Kidney (tissue), 14 donors: ENCODE measurements around the gene WNT5B. TPM values are rescaled to one million over a fixed set of nuclear protein-coding genes. Genes with fewer than 3 reads are reported as not detected.

ENCODE experiments used
- DNase-seq, 5 donors: peaks; one replicate each; pipeline ENCODE4 v3.0.0-alpha.2; 2013 to 2020
- FAIRE-seq: peaks from 2 replicates; lab custom pipeline; 2012; peaks lifted over from hg19 to GRCh38; lab: Jason Lieb, UNC
- H3K27ac ChIP-seq, 2 donors: one replicate each; pipeline ENCODE4 v1.7.0; 2013; ENCODE audit warnings: low read depth in 2 of 2, low read length in 2 of 2, inconsistent platforms in 1 of 2
- H3K27me3 ChIP-seq: one replicate; pipeline ENCODE4 v1.7.1; 2013; ENCODE audit warnings: low read length, inconsistent platforms; ENCODE audit not compliant: control insufficient read depth, insufficient read depth
- H3K36me3 ChIP-seq, 3 donors: one replicate each; pipeline versions ENCODE4 v1.7.0 to v1.7.1; 2013; ENCODE audit warnings: low read length in 3 of 3, control low read depth in 1 of 3, inconsistent platforms in 1 of 3; ENCODE audit not compliant: insufficient read depth in 3 of 3, control insufficient read depth in 2 of 3
- H3K4me1 ChIP-seq, 3 donors: one replicate each; pipeline versions ENCODE4 v1.7.0 to v1.7.1; 2013; ENCODE audit warnings: low read length in 3 of 3, inconsistent platforms in 1 of 3, low read depth in 1 of 3; ENCODE audit not compliant: control insufficient read depth in 2 of 3, insufficient read depth in 2 of 3
- H3K4me3 ChIP-seq, 3 donors: one replicate each; pipeline versions ENCODE4 v1.7.0 to v1.8.1; 2013; ENCODE audit warnings: low read length in 3 of 3, control low read depth in 1 of 3, inconsistent platforms in 1 of 3
- H3K9ac ChIP-seq, 3 donors: one replicate each; pipeline versions ENCODE4 v1.7.0 to v1.7.1; 2013; ENCODE audit warnings: low read length in 3 of 3, control low read depth in 1 of 3, inconsistent platforms in 1 of 3
- H3K9me3 ChIP-seq, 3 donors: one replicate each; pipeline versions ENCODE4 v1.7.0 to v1.7.1; 2013; ENCODE audit warnings: low read length in 3 of 3, control low read depth in 1 of 3, inconsistent platforms in 1 of 3; ENCODE audit not compliant: control insufficient read depth in 2 of 3, insufficient read depth in 1 of 3
- CTCF ChIP-seq: IDR thresholded peaks from 3 replicates; pipeline ENCODE4 v1.5.1; 2012; ENCODE audit warnings: mild to moderate bottlenecking, moderate library complexity, borderline replicate concordance; ENCODE audit not compliant: insufficient read depth; ENCODE audit errors: extremely low read depth
- intact Hi-C: fragments of 100-400 bp; cut with DNase I; formaldehyde crosslinking; loops from one replicate; pipeline ENCODE4 v1.11.1; 2022
- polyA plus RNA-seq: library from polyadenylated mRNA; stranded (reverse); fragments of 350-450 nt; fragmentation: Illumina TruSeq; extraction: RNeasy Lipid Tissue Mini Kit (QIAGEN cat#74804); gene quantifications from one replicate; pipeline ENCODE4 v1.2.3, GENCODE V29; 2014; ENCODE audit warnings: low read depth, low replicate concordance; ENCODE audit not compliant: insufficient read depth
- total RNA-seq: library from RNA; stranded (reverse); fragmentation: NEBNext Ultra II Directional; extraction: Animal tissue kit (Norgen Biotek cat#: 25700); gene quantifications from one replicate; pipeline ENCODE4 v1.2.1, GENCODE V29; 2021
- donor health status: control.
- donor health status: control.
- donor health status: control.
- donor health status: control.
- donor health status: control.
- donor health status: DM: yes; HTN: yes; CAD: no.
- donor health status: Normal renal cell carcinoma (clear cell type).

The WNT5B gene
- total and polyA plus RNA-seq, 2 donors from 2014 or later = 3.4 to 4.8 TPM

- peaks cover 0 to 5% (median 0%) of the 10 kb centered on the region in 3 donors for H3K4me1 ChIP-seq
- H3K27me3 ChIP-seq = no peaks in the 10 kb centered on the region
- intact Hi-C loops = no loop called here
- peak in 3 of 5 donors; percentile 45 to 61 (median 53) for DNase-seq
- no peaks in the 10 kb centered on the region for H3K9me3 ChIP-seq
- no peak for TF ChIP-seq CTCF
- no peaks in the 10 kb centered on the region for H3K36me3 ChIP-seq
- no peak overlapping the region for H3K27ac ChIP-seq
- no peak overlapping the region for H3K9ac ChIP-seq
- no peak for FAIRE-seq
- H3K4me3 ChIP-seq = no peak overlapping the region
Observed at GRCh38 chr12:1668833-1669543, 40.0 kb downstream of the WNT5B start.

DNA sequence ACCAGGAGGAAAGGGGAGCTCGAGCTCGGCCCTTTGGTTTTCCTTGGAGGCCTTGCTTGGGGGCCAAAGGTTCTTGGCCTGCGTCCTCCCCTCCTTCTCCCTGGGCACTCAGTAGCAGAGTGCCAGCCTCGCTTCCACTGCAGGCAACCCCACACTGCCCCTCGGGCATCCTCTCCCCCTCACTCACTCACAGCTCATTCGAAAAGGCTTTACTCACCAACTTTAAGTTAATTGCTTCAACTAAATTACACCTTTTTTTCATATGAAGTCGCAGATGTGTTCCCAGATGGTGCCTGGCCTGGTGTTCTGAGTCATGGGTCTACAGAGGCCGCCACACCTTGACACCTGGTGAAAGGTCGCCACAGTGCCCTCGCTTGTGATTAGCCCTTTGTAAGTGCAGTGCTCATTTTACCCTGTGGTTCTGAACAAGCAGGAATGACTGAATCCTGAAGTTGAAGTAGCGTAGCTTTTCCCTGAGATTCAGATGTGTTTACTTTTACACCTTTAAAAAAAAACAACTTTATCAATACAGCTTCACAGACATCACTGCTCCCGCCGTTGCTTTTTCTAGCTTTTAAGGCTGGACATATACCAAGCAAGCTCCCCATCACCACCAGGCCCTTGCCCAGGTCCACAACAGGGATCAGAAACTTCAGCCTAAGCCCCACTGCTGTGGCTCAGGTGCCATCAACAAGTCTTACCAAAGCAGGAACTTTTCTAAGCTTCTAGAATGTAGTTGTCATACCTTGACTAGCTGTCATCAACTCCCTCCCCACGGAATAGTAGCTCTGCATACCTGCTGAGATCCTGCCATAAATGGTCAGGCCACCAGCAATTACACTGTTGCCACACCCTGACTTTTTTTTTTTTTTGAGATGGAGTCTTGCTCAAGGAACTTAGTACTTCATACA, 41.6 kb downstream of the WNT5B start:
- H3K36me3 ChIP-seq = no peaks in the 10 kb centered on the region
- DNase-seq (no peak), FAIRE-seq (no peak)
- H3K4me1 ChIP-seq = peaks cover 0 to 5% (median 0%) of the 10 kb centered on the region in 3 donors
- TF ChIP-seq CTCF = no peak
- intact Hi-C loops = no loop called here
- no peaks in the 10 kb centered on the region for H3K27me3 ChIP-seq
- no peak overlapping the region for H3K9ac ChIP-seq
- H3K9me3 ChIP-seq = no peaks in the 10 kb centered on the region
- no peak overlapping the region for H3K27ac ChIP-seq
- no peak overlapping the region for H3K4me3 ChIP-seq

DNA sequence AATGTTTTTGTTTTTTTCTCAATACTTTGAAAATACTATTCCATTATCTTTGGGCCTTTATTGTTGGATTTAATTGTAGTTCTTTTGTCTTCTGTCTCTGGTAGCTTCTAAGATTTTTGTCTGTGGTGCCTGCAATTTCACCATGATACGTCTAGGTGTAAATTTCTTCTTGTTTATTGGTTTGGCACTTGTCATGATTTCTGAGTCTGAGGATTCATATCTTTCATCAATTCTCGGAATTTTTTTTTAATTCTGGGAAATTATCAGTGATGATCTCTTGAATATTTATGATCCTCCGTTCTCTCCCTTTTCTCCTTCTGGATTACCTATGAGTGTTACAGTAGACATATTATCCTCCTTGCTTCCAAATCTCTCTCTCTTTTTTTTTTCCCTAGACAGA, 47.0 kb downstream of the WNT5B start:
- no peak overlapping the region for H3K9ac ChIP-seq
- FAIRE-seq = no peak
- no peak overlapping the region for H3K27ac ChIP-seq
- no peaks in the 10 kb centered on the region for H3K36me3 ChIP-seq
- H3K4me3 ChIP-seq = no peak overlapping the region
- no peaks in the 10 kb centered on the region for H3K9me3 ChIP-seq
- intact Hi-C loops = no loop called here
- DNase-seq = no peak
- TF ChIP-seq CTCF = no peak
- H3K27me3 ChIP-seq = no peaks in the 10 kb centered on the region
- H3K4me1 ChIP-seq = no peaks in the 10 kb centered on the region
